NCI-H2227 (cell line): Measurements from ENCODE around the gene JKAMP.

Source experiments
- DNase-seq: peaks from one replicate; lab custom pipeline; 2025; ENCODE audit not compliant: unreplicated experiment; lab: John Stamatoyannopoulos, UW

Gene JKAMP

GRCh38 chr14:59480166-59480565, 4.2 kb upstream of the JKAMP start:
- DNase-seq, result no peak

- DNase-seq, result no peak
Observed at GRCh38 chr14:59481407-59481806, 2.9 kb upstream of the JKAMP start.

GRCh38 chr14:59481871-59482540, 2.3 kb upstream of the JKAMP start:
- no peak for DNase-seq

DNA sequence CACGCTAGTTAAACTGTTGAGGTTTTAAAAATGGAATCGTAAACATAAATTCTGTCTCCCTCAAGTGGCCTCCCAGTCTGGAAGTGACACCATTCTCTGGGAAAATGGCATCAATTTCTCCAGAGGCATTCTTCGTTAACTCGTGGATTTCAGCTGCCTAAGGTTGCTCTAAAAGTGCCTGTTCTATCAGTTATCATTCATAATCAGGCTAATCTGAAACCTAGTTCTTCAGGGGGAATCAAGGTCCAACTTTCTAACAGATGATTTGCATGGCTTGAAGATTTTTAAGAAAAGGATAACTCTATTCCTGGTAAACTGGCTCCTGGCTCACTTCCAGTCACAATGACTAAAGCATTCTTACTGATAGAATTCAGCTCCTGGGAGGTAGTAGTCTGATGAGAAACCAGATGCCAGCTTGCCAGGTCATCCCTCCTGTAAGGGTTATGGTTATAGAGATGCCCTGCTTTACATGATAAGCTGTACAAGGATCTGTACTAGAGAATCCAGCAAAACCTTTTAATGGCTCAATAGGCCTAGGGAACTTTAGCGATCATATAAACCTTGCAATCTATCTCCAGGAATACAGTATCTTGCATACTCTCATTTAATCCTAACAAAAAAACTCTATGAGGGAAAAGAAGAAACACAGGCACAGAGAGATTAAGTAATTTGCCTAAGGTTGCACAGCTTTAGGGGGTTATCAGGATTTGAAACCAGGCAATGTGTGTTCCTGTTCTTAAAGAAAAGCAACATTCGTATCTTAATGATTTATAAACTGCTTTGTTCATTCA, 1.6 kb upstream of the JKAMP start:
- peak; percentile 14 for DNase-seq

GRCh38 chr14:59483363-59483762, 954 bp upstream of the JKAMP start:
- peak; percentile 53 for DNase-seq

- no peak for DNase-seq
Observed at GRCh38 chr14:59484639-59485175, 390 bp downstream of the JKAMP start.

DNA sequence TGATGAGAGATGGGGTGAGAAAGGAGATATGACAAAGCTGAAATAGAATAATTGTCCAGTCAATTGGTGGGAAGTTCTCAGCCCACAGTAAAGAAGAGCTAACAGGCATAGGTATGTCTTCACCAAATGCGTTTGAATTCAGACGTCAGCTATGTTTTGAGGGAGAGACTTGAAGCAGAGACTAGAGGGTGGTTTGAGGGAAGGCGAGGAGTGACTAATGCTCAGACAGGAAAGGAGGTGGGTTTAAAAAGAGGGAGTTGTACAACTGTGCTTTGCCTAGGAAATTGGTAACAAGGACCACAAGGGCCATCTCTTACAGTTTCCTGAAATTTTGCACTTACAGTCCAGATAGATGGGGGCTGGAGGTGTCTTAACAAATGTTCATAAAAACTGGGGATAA, 6.4 kb downstream of the JKAMP start:
- no peak for DNase-seq

DNA sequence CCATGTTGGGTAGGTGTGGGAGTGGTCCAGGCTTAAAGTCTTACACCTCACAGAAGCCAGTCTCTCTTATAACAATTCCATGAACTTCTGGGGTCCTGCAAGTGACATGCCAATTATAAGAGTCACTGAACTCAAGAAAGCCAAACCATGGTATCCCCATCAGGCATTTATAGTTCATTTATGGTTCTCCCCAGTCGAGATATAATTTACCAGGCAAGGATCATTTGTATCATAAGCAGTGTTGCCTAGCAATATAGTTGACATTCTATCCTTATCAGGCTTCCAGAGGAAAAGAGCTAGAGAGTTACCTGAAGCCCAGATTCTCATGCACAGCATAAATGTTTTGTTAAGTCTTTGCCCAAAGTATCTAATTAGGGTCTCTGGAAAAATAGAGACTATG, 8.1 kb downstream of the JKAMP start:
- no peak for DNase-seq

DNA sequence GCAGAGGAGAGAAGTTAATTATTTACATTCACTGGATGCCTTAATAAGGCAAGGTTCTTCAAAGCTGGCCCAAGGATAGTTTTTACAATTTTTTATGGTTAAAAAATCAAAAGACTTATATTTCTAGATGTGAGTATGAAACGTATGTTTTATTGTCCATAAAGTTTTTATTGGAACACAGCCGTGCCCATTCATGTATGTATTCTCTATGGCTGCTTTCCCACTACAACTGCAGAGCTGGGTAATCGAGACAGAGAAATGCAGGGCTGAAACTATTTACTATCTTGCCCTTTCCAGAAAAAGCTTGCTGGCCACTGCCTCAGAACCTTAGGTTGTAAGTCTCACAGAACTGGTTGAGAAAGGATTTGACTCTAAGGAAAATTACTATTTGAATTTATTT, 16.4 kb downstream of the JKAMP start:
- no peak for DNase-seq

DNA sequence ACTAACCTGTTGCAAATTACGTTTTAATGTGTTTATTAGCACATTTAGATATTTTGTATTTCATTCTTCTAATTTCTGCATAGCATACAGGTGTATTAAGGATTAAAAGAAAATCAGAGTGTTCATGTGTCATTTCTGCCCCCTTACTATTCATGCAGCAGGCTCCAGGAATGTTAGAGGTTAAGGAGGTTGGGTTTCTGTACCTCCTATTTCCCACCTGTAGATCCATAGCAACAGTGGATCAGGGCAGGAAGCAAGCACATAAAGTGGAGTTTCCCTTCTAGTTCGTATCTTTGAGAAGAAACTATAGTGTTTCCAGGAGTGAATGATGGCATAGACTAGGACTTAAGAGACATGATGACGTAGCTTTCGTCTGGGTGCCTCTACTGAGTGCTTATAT, 18.9 kb downstream of the JKAMP start:
- DNase-seq, result no peak

DNA sequence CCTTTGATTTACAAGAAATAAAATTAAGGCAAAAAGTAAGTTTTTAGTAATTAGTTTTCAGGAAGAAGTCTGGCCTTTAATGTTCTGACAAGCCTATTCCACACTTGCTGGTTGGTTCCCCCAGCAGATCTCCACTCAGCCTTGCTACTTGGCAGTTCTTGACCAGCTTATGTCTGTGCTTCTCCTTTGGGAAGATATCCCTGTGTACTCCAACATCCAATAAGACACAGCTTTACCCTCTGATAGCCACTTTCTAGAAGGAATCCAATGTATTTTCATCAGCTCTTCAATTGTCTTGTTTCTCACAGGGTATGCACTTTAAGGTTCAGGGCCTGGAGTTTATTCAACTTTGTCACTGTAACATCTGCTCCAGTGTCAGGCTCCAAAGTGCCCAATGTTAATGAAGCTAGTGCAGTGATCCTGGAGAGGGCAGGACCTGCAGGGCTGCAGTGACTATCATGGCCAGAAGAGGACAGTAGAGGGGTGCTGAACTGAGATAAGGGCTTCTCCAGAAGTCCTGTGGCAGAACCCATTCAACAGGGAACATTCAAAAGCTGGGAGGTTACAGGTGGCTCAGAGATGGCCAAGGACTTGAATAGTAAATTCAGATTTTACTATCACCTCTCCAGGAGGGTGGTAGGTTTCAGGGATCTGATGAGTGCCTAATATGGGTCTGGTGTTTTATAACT, 22.9 kb downstream of the JKAMP start:
- DNase-seq, result peak; percentile 77

DNA sequence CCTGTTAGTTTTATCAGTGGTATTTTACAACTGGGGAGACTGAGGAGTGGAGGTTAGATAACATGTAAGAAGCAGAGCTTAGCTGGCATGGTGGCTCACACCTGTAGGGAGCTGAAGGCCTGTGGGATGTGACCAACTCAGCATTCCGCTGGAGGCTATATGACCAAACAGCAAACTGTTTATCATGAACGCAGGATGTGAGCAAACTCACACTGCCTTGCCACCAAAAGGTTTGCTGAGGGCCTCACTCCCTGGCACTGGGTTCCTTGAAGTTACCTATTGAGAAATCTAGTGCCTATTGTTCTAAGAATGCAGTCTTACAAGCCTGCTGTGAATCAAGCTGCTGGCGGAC, 23.4 kb downstream of the JKAMP start:
- DNase-seq, result no peak

DNA sequence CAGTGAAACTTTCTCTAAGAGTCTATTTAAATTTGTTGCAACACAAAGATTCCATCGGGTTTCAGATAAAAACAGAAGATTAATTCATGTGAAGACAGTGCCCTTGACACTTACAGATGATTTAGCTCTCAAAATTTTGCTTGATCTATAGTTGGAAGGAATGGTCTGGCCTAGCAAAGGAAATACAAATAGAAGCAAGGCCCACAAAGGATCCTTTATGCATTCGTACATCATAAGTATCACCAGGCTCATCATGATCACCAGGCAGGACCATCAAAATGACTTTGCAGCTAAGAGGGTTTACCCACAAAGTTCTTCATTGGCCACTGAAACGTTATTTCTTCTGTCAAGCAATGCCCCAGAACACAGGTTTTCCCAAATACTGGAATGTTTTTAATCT, 24.8 kb downstream of the JKAMP start:
- no peak for DNase-seq

DNA sequence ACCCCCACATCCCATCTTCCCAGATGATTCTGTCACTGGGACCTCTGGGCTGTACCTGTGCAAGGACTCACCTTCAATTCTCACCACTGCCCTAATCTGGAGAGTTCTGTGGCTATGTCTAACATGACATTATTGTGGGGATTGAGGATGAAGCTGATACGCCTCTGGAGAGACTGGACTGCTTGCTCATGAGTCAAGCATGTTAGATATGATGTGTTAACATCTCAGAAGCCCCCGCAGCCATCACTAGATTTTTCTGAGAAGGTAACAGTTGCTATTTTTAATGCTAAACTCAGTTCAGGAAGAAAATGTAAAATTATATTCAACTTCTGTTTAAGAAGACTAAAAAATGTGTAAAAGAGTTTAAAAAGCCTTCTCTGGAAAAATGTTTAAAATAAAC, 25.7 kb downstream of the JKAMP start:
- no peak for DNase-seq

DNA sequence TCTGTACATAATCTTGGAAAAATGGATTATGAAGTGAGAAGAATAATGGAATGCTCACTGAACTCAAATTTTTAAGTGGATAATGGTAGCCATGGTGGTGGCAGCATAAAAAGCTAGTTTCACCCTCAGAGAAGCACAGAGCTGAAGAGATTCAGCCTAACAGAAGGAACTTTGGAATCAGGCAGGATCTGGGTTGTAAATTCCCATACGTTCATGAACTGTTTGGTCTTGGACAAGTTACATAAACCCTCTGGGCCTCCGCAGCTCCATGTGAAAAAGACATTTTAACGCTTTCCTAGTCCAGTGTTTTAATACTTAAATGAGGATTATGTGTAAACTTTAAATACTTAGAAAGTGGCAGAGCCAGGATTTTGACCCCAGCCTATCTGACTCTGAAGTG, 26.6 kb downstream of the JKAMP start:
- no peak for DNase-seq

DNA sequence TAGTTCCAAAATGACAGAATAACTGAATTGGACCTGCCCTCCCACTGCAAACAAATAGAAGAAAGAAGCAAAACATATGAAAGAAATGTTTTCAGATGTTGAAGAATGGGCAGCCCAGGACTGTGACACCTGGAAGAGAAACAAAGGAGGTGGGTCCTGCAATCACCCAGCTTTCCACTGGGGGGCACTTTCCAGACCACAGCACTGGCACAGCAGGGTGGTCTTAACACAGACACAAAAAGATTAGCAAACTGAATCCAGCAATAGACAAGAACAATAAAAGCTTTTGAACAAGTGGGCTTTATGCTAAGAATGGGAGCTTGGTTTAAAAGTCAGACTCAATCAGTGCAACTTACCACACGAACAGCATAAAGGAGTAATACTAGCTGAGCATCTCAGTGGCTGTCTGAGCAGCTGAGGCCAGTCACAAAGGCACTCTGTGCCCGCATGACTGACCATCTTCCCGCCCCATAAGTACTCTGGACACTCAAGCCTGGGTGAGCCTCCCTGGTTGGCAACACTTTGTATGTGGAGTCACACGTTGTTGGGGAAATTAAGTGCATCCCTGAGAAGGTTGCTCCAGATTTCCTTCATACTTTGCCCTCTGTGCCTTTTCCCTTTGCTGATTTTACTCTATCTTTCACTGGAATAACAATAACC, 27.7 kb downstream of the JKAMP start:
- peak; percentile 52 for DNase-seq

GRCh38 chr14:59520224-59520623, 35.9 kb downstream of the JKAMP start:
- DNase-seq, result no peak

DNA sequence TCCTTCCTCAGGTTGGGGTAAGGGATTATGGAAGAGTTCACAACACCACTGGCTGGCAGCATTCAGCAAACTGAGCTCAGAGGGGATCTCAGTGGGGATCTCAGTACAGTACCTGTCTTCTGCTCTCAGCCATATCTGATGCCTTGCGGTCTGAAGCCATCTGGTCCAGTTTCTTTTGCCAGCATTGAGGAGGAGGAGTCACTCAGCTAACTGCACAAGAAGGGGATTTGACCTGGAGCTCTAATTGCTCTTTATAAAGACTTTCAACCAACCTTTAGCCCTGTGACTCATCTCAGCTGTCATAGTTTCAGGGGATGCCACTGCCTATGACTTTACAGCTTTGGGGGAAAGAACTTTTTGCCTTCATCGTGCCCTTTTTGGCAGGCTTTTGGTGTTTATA, 44.9 kb downstream of the JKAMP start:
- no peak for DNase-seq

DNA sequence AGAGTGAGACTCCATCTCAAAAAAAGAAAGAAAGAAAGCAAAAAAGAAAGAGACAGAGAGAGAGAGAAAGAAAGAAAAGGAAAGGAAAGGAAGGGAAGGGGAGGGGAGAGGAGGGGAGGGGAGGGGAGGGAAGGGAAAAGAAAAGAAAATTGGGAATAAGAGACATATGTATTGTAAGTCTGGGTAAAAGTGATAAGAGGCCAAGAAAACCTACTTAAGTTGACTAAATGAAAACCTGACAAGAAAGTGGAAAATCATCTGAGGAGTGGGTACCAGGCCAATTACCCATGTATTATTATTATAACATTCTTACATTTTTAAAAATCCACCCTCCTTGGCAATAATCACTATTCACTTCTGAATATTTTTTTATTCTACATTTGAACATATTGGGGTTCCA, 46.0 kb downstream of the JKAMP start:
- no peak for DNase-seq

GRCh38 chr14:59532419-59532818, 48.1 kb downstream of the JKAMP start:
- DNase-seq, result no peak

GRCh38 chr14:59534361-59534987, 50.2 kb downstream of the JKAMP start:
- DNase-seq, result no peak
